ENCODE data around the gene ARMCX5.

The ARMCX5 gene

GRCh38 chrX:102652031-102652688, 52.8 kb downstream of the ARMCX5 start:
- peak overlapping the region; percentile 94 to 99 for H3K4me3 Mint-ChIP-seq
- peaks cover 15% of the 10 kb centered on the region for H3K4me1 Mint-ChIP-seq
- DNase-seq (peak; percentile 42 to 60), ATAC-seq (peak; percentile 73)
- H3K27me3 Mint-ChIP-seq: no peaks in the 10 kb centered on the region
- peaks cover 0 to 11% of the 10 kb centered on the region in 2 donors for H3K9me3 Mint-ChIP-seq
- peak overlapping the region; percentile 72 to 80 for H3K27ac Mint-ChIP-seq
